Measurements from ENCODE around the gene HIF1A.
"Not testable (repeated sequence)": the region's sequence is repeated elsewhere in the genome, so short reads cannot be mapped to it uniquely, and the experiment has no call there.

HIF1A gene

DNA sequence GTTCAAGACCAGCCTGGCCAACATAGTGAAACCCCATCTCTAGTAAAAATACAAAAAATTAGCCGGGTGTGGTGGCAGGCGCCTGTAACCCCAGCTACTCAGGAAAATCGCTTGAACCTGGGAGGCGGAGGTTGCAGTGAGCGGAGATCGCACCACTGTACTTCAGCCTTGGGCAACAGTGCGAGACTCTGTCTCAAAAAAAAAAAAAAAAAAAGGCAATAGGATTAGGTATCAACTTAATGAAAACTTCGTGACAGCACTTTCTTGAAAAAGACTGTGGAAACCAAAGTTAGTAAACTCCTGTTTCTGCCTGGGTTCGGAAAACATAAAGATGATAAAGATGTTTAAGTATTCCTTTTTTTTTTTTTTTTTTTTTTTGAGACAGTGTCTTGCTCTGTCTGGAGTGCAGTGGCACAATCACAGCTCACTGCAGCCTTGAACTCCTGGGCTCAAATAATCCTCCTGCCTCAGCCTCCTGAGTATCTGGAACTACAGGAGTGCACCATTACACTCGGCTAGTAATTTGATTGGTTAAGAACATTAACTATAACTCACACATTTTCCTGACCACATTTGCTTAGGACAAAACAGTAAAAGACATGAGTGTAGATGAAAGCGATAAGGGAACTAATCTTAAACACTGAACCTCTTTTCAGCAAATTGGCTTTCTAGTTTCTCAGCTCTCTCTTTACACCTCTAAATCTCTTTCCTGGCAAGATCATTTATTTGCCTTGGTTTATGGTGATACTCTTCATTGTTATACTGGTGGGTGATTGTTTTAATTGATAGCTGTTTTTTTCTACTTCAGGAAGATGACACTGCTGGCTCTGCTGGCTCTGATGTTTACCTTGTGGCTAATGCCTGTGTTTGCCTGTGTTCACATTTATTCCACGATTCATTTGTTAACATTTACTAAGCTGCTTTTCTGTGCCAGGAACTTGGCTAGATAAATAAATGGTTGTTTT is 15.8 kb downstream of the HIF1A start:
- no peak for DNase-seq

DNA sequence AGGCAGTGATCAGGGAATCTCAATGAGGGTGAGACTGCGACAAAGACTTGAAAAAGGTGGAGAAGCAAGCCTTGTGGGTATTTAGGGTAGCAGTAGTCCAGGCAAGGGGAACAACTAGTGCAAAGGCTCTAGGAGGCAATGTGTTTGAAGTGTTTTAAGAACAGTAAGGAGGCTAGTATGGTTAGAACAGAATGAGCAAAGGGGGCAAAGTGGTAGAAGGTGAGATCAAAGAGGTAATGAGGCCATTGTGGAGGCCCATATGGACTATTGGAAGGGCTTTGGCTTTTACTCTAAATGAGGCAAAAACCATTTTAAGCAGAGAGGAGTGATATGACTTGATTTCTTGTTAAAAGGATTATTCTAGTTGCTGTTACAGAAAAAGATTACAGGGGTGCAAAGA is 16.8 kb downstream of the HIF1A start:
- DNase-seq, result no peak

DNA sequence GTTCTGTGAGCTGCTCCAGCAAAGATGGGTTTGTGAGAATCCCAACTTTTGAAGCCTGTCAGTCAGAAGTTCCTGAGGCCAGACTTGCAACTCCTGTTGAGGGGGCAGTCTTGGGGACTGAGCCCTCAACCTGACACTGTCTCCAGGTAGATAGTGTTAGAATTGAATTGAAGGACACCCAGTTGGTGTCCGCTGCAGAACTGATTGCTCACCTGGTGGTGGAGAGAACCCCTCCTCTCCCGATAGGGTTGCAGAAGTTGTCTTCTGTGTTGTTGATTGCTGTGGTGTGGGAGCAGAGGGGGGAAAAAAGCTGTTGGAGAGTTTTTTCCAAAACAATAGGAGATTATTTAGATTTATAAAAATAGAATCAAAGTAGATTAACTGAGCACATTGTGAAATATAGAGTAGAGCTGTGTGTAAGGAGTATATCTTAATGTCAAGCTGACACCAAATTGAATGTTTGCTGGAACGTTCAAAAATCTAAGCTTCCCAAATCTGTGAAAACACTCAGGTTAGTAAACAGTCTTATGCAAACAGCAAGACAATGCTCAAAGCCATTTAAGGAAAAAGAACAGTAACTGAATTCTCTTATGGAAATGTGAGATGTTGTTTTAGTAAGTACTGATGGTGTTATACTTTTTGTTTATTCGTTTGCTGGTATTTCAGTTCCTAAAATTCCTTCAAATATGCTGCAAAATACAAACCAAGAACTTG is 18.6 kb downstream of the HIF1A start:
- DNase-seq, result no peak

DNA sequence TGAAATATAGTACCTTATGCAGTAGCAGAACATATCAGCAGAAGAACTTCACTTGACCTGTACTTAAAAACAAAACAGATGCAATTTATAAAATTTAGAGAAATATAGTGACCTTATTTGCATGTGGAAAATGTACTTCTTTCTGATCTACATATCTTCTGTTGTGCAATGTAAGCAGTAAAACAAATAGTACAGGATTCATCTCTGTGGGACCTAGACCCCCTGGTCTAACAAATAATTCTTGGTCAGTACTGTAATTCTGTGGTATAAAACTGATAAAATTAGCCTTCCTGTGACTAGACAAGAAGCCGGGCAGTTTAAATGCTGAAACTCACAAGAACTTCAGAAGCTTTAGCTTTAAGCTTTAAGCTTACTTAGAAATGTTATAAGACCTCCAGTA is 21.6 kb downstream of the HIF1A start:
- no peak for DNase-seq

DNA sequence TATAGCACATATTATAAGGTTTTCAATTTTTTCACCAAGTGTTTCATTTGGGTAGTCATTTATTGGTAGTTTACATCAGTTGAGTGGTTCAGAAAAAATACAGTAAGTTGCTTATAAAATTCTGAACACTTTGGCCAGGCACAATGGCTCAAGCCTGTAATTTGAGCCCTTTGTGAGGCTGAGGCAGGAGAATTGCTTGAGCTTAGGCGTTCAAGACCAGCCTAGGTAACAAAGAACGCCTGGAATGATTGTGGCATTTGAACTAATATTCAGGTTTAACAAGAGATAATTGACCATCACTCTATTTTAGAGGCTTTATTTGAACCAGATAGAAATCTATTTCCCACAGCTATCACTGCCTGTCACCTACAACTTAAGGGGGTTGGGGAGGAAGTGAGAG is 22.7 kb downstream of the HIF1A start:
- no peak for DNase-seq

DNA sequence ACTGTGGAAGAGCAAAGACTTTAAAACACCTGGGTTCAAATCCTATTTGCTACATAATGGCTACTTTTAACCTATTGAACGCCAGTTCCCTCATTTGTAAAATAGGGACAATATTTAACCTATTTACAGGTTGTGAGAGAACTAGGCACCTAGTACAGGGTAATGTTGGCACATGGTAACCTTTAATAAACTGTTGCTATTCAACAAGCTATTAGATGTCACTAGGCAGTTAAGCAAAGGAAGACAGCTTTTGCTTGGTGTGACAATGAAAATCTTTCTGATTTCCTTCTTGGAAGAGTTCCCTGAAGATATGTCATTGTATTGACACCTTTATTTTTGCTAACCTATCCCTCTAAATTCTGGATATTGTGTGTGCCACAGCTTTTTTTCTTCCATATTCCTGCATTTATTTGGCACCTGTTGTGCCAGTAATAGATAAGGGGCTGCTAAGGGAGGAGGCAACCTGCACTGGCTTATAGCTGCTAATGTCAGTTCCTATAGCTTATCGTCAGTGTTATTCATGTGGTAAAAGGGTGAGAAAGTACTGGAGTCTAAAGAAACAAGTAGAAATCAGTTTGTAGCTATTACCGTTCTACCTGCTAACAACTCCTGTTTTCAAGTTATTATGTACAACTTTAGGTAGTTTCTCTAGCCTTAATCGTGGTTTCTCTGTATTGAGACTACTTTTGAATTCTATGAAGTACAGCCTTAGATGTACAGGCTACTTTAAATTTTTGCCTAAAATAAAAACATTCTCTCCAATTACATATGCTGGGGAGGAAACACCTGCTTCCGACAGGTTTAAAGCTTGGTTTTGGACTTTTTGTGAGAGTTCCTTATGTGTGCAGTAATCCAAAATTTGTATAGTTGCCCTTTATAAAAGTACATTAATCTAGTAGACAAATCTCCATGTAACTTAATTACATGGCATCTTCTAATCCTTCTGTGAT is 24.3 kb downstream of the HIF1A start:
- no peak for DNase-seq

DNA sequence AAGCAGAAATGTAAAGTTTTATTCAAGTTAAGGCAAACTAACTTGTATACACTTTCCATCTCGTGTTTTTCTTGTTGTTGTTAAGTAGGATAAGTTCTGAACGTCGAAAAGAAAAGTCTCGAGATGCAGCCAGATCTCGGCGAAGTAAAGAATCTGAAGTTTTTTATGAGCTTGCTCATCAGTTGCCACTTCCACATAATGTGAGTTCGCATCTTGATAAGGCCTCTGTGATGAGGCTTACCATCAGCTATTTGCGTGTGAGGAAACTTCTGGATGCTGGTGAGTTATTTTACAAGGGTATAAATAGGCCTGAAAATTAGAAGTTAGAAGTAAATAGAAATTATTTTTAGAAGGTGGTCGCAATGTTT is 25.0 kb downstream of the HIF1A start:
- DNase-seq, result no peak

DNA sequence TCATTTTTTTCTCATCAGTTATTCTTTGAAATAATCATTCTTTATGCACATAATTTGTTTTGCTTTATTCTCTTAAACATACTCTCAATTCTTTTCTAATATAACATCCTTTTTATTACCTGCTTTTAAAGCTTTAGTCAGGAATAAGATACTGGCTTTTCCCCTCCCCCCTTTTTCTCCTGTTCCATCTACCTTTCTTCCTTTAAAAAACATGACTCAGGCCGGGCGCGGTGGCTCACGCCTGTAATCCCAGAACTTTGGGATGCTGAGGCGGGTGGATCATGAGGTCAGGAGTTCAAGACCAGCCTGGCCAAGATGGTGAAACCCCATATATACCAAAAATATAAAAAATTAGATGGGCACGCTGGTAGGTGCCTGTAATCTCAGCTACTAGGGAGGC is 25.4 kb downstream of the HIF1A start:
- no peak for DNase-seq

DNA sequence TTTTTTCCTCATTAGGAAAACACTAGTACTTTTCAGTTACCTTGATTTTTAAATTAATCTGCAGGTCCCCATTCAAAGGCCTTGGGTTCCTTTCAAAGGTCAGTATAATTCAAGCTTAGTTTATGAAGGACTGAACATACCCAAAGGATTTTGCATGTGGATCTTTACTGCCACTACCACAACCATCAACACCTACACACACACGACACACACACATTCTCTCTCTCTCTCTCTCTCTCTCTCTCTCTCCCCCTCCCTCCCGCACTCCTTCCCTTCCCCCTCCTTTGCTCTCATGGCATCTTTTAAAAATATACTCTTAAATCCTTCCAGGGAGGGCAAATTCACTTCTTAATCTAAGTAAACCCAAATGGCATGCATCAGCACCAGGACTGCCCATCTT is 28.8 kb downstream of the HIF1A start:
- no peak for DNase-seq

DNA sequence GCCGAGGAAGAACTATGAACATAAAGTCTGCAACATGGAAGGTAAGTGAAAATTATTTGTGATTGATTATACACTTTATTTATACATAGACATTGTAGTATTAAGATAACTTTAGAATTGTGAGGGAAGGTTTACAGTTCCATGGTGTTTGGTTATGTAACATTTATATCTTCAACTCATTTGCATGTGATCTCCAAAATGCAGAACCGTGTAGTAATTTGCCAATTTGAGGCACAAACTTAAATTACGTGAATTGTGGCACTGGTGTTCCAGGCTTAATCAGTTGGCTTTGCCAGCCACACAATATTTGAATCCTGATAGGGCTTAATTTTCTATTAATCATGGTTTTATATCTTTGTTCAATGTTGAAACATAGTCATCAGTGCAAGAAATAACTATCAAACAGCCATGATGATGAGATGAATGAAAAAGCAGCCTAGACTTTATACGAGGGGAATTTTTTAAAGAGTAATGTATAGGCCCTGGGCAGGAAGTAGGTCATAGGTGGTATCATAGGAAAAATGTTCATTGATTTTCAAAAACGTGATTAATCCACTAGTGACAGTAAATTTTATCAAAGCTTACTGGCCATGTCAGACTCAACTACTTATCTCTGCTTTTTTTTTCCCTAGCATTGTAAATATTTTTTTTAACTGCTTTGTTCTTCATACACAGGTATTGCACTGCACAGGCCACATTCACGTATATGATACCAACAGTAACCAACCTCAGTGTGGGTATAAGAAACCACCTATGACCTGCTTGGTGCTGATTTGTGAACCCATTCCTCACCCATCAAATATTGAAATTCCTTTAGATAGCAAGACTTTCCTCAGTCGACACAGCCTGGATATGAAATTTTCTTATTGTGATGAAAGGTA is 31.7 kb downstream of the HIF1A start:
- DNase-seq, result no peak

DNA sequence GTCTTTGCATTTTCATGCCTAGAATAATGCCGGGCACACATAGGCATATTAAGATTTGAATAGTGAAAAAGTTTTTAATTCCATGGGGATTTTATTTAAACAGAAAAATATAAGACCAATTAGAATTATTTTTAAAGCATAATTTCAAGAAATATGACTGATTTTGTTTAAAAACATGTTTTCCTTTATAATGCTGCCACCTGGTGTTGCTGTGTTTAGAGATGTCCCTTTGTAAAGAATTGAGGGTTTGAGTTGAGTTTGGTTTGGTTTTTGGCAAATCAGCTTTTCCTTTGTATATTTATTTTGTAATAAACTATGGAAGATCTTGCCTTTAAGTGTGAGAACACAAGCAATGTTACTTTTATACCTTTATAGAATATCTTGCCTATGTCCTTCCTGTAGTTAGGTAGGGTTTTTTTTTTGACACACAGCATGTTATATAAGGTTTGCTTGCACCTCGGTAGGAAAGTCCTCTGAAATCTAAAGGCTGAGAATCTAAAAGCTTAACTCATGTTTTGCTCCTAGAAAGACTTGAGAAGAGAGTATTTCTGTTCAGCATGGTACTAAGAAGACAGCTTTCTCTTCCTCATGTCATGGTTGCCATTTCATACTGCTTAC is 35.6 kb downstream of the HIF1A start:
- DNase-seq, result no peak

DNA sequence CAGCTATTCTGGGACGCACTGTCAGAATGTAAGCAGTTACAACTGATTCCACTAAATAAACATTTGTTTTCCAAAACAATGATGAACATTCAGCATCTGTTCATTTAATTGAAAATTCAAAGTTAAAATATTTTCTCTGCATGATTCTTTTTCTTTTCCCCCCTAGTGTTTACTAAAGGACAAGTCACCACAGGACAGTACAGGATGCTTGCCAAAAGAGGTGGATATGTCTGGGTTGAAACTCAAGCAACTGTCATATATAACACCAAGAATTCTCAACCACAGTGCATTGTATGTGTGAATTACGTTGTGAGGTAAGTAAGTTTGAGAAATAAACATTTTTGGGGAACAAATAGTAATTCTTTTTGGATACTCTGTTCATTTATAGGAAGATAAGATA is 38.7 kb downstream of the HIF1A start:
- DNase-seq, result no peak

DNA sequence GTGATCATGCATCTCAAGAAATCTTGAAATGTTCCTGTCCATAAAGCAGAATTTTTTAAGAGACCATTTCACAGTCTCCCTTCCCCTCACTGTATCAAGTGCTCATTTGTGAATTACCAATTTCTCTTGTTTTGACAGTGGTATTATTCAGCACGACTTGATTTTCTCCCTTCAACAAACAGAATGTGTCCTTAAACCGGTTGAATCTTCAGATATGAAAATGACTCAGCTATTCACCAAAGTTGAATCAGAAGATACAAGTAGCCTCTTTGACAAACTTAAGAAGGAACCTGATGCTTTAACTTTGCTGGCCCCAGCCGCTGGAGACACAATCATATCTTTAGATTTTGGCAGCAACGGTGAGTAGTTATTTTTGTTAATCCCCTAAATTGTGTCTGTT is 41.4 kb downstream of the HIF1A start:
- DNase-seq, result no peak

DNA sequence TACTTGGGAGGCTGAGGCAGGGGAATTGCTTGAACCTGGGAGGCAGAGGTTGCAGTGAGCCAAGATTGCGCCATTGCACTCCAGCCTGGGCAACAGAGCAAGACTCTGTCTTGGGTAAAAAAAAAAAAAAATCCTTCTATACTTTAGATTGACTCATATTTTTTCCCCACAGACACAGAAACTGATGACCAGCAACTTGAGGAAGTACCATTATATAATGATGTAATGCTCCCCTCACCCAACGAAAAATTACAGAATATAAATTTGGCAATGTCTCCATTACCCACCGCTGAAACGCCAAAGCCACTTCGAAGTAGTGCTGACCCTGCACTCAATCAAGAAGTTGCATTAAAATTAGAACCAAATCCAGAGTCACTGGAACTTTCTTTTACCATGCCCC is 42.6 kb downstream of the HIF1A start:
- DNase-seq, result no peak

DNA sequence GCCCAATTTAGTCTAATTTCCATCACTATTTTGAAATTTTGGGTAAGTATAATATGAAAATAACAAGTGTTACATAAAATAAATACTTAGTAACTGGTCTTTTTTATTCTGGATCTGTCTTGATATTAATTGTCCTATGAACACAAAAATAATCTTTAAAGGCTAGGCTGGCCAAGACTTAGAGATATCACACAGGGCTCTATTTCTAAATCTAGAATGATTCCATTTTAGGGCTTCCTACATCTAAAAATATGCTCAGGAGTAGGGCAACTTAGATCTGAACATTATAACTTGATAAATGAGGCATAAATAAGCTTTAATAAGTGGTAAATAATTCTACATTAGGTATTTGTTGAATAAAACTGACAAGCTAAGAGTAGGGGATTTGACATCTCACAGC is 43.8 kb downstream of the HIF1A start:
- DNase-seq, result no peak

DNA sequence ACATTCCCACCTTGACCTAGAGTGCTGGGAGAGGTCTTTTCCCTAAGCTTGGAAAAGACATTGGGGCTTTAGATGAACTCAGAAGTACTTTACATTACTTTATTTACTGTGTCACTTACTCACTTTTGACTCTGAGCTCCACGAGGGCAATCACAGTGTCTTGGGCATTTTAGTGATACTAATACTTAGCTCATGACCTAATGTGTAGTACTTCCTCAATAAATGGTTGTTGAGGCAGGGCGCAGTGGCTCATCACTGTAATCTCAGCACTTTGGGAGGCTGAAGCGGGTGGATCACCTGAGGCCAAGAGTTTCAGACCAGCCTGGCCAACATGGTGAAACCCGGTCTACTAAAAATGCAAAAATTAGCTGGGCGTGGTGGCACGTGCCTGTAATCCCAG is 47.1 kb downstream of the HIF1A start:
- DNase-seq, result no peak

DNA sequence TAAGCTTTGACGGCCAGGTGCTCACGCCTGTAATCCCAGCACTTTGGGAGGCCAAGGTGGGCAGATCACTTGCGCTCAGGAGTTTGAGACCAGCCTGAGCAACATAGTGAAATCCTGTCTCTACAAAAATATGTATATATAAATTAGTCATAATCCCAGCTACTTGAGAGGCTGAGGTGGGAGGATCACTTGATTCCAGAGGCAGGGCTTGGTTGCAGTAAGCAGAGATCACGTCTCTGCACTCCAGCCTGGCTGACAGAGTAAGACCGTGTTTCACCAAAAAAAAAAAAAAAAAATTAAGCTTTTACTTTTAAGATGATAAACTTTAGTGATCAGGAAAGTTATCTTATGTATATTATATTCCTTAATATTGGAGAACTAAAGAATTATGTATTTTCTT is 48.9 kb downstream of the HIF1A start:
- DNase-seq, result no peak

DNA sequence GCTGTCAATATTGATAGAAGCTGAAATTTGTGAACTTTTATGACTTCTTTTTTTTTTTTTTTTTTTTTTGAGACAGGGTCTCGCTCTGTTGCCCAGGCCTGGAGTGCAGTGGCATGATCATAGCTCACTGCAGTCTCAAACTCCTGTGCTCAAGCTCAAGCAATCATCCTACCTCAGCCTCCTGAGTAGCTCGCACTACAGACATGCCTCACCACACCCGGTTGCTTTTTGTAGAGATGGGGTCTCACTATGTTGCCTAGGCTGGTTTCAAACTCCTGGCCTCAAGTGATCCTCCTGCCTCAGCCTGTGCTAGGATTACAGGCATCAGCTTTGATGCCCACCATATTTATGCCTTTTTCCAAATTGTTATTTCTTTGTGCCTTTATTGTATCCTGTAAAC is 51.0 kb downstream of the HIF1A start:
- not testable (repeated sequence) for DNase-seq

DNA sequence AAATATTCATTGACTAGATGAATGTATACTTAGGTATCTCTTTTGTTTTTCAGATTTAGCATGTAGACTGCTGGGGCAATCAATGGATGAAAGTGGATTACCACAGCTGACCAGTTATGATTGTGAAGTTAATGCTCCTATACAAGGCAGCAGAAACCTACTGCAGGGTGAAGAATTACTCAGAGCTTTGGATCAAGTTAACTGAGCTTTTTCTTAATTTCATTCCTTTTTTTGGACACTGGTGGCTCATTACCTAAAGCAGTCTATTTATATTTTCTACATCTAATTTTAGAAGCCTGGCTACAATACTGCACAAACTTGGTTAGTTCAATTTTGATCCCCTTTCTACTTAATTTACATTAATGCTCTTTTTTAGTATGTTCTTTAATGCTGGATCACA is 51.6 kb downstream of the HIF1A start:
- DNase-seq, result no peak

DNA sequence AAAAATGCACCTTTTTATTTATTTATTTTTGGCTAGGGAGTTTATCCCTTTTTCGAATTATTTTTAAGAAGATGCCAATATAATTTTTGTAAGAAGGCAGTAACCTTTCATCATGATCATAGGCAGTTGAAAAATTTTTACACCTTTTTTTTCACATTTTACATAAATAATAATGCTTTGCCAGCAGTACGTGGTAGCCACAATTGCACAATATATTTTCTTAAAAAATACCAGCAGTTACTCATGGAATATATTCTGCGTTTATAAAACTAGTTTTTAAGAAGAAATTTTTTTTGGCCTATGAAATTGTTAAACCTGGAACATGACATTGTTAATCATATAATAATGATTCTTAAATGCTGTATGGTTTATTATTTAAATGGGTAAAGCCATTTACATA is 52.0 kb downstream of the HIF1A start:
- DNase-seq, result no peak

DNA sequence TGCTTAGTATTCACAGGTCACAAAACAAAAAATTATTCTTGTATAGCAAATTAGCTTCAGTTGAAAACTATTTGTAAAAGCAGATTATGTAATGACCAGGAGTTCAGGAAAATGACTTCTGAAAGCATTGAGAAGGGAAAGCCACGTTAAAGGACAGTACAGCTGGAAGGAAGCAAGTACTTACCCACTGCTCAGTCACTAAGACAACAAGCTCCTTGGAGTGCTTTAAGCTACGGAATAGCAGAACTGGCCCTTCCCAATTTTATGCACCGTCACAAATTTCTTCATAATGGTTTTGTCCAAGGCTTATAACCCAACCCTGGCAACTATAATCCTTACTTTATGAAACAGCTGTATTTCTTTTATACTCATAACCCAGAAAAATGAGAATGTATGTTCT is 54.0 kb downstream of the HIF1A start:
- DNase-seq, result no peak

DNA sequence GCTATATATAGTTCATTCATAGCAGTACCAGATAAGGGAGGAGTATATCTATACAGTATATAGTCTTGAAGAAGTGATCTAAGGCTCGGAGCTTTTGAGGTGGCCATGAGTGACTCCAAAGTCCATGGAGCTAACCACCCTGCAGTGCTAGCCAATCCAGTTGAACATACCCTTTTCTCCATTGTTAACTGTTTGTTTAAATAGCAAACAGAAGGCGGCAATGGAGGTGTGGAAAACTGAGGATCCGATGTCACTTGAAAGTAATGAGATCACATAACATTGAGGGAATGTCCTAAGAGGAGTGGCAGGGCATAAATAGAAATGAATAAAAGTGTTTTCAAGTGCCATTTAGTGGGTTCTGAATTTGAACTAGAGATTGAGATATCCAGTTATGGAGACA is 54.6 kb downstream of the HIF1A start:
- DNase-seq, result no peak

All from GF-D8 (cell line).